Liver (tissue), 9 donors: Measurements from ENCODE around the gene ZNF415. TPM values are rescaled to one million over a fixed set of nuclear protein-coding genes. Genes with fewer than 3 reads are reported as not detected.
"Not testable (repeated sequence)": the region's sequence is repeated elsewhere in the genome, so short reads cannot be mapped to it uniquely, and the experiment has no call there.

Experiments used
- DNase-seq: peaks from one replicate; pipeline ENCODE4 v3.0.0-alpha.2; 2017; ENCODE audit warnings: low spot score
- H3K27ac ChIP-seq, 2 donors: one replicate each; pipeline ENCODE4 v1.7.0; 2013; ENCODE audit warnings: inconsistent platforms in 2 of 2, low read length in 2 of 2, control low read depth in 1 of 2, low read depth in 1 of 2, mild to moderate bottlenecking in 1 of 2
- H3K27me3 ChIP-seq, 4 donors: one replicate each; pipeline versions ENCODE4 v1.6.1 to v1.7.0; 2013; ENCODE audit warnings: low read length in 3 of 4, inconsistent platforms in 1 of 4, mild to moderate bottlenecking in 1 of 4, moderate library complexity in 1 of 4; ENCODE audit not compliant: control insufficient read depth in 4 of 4, insufficient read depth in 4 of 4
- H3K36me3 ChIP-seq, 4 donors: one replicate each; pipeline versions ENCODE4 v1.6.1 to v1.7.0; 2013; ENCODE audit warnings: low read length in 3 of 4, mild to moderate bottlenecking in 3 of 4, low read depth in 1 of 4, moderate library complexity in 1 of 4; ENCODE audit not compliant: control insufficient read depth in 4 of 4, insufficient read depth in 3 of 4
- H3K4me1 ChIP-seq, 4 donors: one replicate each; pipeline versions ENCODE4 v1.6.1 to v1.7.0; 2013; ENCODE audit warnings: low read length in 3 of 4, mild to moderate bottlenecking in 3 of 4, moderate library complexity in 1 of 4; ENCODE audit not compliant: control insufficient read depth in 4 of 4, insufficient read depth in 4 of 4
- H3K4me3 ChIP-seq, 3 donors: one replicate each; pipeline versions ENCODE4 v1.6.1 to v1.7.0; 2013; ENCODE audit warnings: low read length in 3 of 3, control low read depth in 1 of 3, low read depth in 1 of 3, mild to moderate bottlenecking in 1 of 3
- H3K9ac ChIP-seq, 2 donors: one replicate each; pipeline ENCODE4 v1.7.0; 2013; ENCODE audit warnings: low read length in 2 of 2, mild to moderate bottlenecking in 2 of 2, moderate library complexity in 2 of 2, control low read depth in 1 of 2, low read depth in 1 of 2
- H3K9me3 ChIP-seq, 4 donors: one replicate each; pipeline versions ENCODE4 v1.6.1 to v1.7.0; 2013; ENCODE audit warnings: low read length in 3 of 4; ENCODE audit not compliant: control insufficient read depth in 4 of 4
- CTCF ChIP-seq: fragments of 150-350 bp; IDR thresholded peaks from 2 replicates; pipeline ENCODE4 v1.5.1; 2017; ENCODE audit warnings: improper control_type of control experiment, low read depth, low read length; ENCODE audit not compliant: missing input control
- FOXA1 ChIP-seq: IDR thresholded peaks from 2 replicates; pipeline ENCODE4 v1.6.1; 2016; ENCODE audit warnings: antibody characterized with exemption
- FOXA2 ChIP-seq: IDR thresholded peaks from 2 replicates; pipeline ENCODE4 v1.6.1; 2016; ENCODE audit warnings: antibody characterized with exemption
- JUND ChIP-seq, 2 donors: IDR thresholded peaks; 2 replicates each; pipeline ENCODE4 v1.6.1; 2016; ENCODE audit warnings: antibody characterized with exemption in 2 of 2
- MAX ChIP-seq: IDR thresholded peaks from 2 replicates; pipeline ENCODE4 v1.6.1; 2016; ENCODE audit warnings: antibody characterized with exemption
- NR2F2 ChIP-seq: IDR thresholded peaks from 2 replicates; pipeline ENCODE4 v1.6.1; 2016; ENCODE audit warnings: antibody characterized with exemption
- RAD21 ChIP-seq, 2 donors: IDR thresholded peaks; 2 replicates each; pipeline ENCODE4 v1.6.1; 2016; ENCODE audit warnings: antibody characterized with exemption in 2 of 2, mild to moderate bottlenecking in 2 of 2
- RXRA ChIP-seq, 2 donors: IDR thresholded peaks; 2 replicates each; pipeline ENCODE4 v1.6.1; 2017 to 2018; ENCODE audit warnings: antibody characterized with exemption in 2 of 2, mild to moderate bottlenecking in 1 of 2
- TAF1 ChIP-seq: conservative IDR thresholded peaks from 2 replicates; pipeline ENCODE4 v1.6.1; 2016; ENCODE audit warnings: antibody characterized with exemption, mild to moderate bottlenecking
- YY1 ChIP-seq: IDR thresholded peaks from 2 replicates; pipeline ENCODE4 v1.6.1; 2016; ENCODE audit warnings: antibody characterized with exemption, mild to moderate bottlenecking
- WGBS: extraction: QIAGEN DNeasy Blood & Tissue Kit; methylation state at CpG from one replicate; pipeline ENCODE4 v1.1.7; 2013; 5-methylcytosine and 5-hydroxymethylcytosine counted together
- polyA plus RNA-seq, 2 donors: library from polyadenylated mRNA; stranded (reverse) in 1 of 2; unstranded in 1 of 2; fragments of 200-250 nt in 1 of 2; fragments of >200 nt in 1 of 2; fragmentation: Nextera tagmentation in 1 of 2; extraction: Ambion mirVana in 1 of 2; gene quantifications; one replicate each; pipeline versions ENCODE4 v1.2.1 to v1.2.3, GENCODE V29; 2013 to 2015
- total RNA-seq, 2 donors: library from RNA; depleted of rRNA; stranded (reverse); fragments of >200 nt; gene quantifications; one replicate each; pipeline ENCODE4 v1.2.3, GENCODE V29; 2014
- donor health status: healthy.
- donor health status: healthy.
- donor health status: healthy.
- donor health status: healthy.
- donor health status: healthy.

The ZNF415 gene
- total and polyA plus RNA-seq, 4 donors = 0.65 to 2.4 (median 1.2) TPM

- no peak for TF ChIP-seq RAD21 (IDR thresholded peaks at IDR 0.05)
- TF ChIP-seq FOXA2 = no peak
Measured at GRCh38 chr19:53102206-53102755, 30.4 kb downstream of the ZNF415 start (continued).

GRCh38 chr19:53101518-53101917, 31.2 kb downstream of the ZNF415 start:
- Histone ChIP-seq H3K9ac (no peak overlapping the region), H3K4me3 (no peak overlapping the region), H3K36me3 (peaks cover 0 to 5% (median 1%) of the 10 kb centered on the region in 4 donors), H3K27ac (no peak overlapping the region), H3K27me3 (no peaks in the 10 kb centered on the region), H3K9me3 (peaks cover 0 to 1% (median 0%) of the 10 kb centered on the region in 4 donors), H3K4me1 (peaks cover 2 to 10% (median 5%) of the 10 kb centered on the region in 4 donors)
- TF ChIP-seq JUND (IDR thresholded peaks at IDR 0.05) (no peak), RXRA (IDR thresholded peaks at IDR 0.05) (no peak), FOXA1 (no peak), YY1 (no peak), TAF1 (no peak), NR2F2 (no peak), MAX (no peak), CTCF (no peak)
- DNase-seq = no peak
- 35% methylated on average over 1 of the region's 1 CpG for WGBS

- not testable (repeated sequence) for H3K9me3 ChIP-seq, H3K9ac ChIP-seq, H3K27ac ChIP-seq, DNase-seq, H3K4me3 ChIP-seq, H3K36me3 ChIP-seq, H3K27me3 ChIP-seq
- 95% methylated on average over 14 of the region's 14 CpGs for WGBS
- H3K4me1 ChIP-seq = peaks cover 2 to 10% (median 4%) of the 10 kb centered on the region in 4 donors
Measured at GRCh38 chr19:53098570-53098969, 34.1 kb downstream of the ZNF415 start.

- H3K4me1 ChIP-seq = not testable (repeated sequence)
Measured at GRCh38 chr19:53096982-53097690, 35.6 kb downstream of the ZNF415 start.

GRCh38 chr19:53096579-53096978, 36.1 kb downstream of the ZNF415 start:
- not testable (repeated sequence) for H3K4me1 ChIP-seq

More at GRCh38 chr19:53096982-53097690, 35.6 kb downstream of the ZNF415 start:
- DNase-seq, H3K27me3 ChIP-seq, H3K36me3 ChIP-seq, H3K9me3 ChIP-seq, H3K4me3 ChIP-seq, H3K27ac ChIP-seq, H3K9ac ChIP-seq: not testable (repeated sequence)
- 74% methylated on average over 4 of the region's 10 CpGs for WGBS

More at GRCh38 chr19:53096579-53096978, 36.1 kb downstream of the ZNF415 start:
- not testable (repeated sequence) for H3K9ac ChIP-seq, H3K4me3 ChIP-seq, DNase-seq, H3K9me3 ChIP-seq, H3K27ac ChIP-seq, H3K36me3 ChIP-seq, H3K27me3 ChIP-seq
- 36% methylated on average over 4 of the region's 6 CpGs for WGBS
